Measurements from ENCODE around the gene ZC3H18. TPM values are rescaled to one million over a fixed set of nuclear protein-coding genes. Genes with fewer than 3 reads are reported as not detected.

The ZC3H18 gene
- total and polyA plus RNA-seq, 10 of the 15 experiments (the other 5 are each of a cell fraction or from before 2014, with no cell fraction given): 1.0 to 58.3 (median 22.4) TPM

DNA sequence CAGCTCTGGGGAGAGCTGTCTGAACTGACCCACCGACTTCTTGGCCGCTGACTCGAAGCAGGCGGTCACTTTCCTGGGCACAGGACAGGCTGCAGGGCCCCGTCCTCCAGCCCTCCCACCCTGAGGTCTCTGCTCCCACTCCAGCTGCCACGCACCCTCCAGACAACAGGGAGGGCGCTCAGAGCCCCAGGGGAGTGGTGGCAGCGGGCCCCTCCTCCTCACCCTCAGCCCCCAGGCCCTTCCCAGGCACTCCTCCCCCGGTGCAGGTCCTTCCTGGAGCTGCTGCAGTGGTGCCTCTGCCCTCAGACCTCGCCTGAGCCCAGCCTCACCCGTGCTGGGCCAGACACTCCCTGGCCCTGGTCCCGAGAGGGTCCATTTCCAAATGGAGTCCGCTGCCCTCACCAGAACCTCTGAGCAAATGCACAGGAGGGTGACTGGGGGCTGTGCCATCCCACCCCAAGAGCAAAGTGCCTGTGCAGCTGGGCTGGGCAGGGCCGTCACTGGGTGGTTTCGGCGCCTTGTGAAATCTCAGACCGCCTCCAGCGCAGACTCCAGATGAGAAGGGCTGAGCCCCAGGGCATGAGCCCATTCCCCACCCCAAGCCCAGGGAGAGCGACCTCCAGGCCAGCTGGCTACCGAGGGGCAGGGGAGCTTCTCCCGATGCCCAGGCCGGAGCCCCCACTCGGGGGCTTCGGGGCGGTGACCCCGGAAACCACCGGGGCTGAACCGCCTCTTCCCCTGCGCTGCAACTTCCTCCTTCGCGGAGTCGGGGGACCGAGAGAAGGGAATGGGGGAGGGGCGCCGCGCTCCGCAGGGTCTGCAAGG, 79.9 kb downstream of the ZC3H18 start (continued):
- no peak for TF ChIP-seq EZH2 (IDR thresholded peaks at IDR 0.05; ENCODE audit: borderline replicate concordance, control insufficient read depth, low read depth, low read length)
- TF ChIP-seq CREM (IDR thresholded peaks at IDR 0.05; ENCODE audit: low read depth): no peak; the same call in 1 of the 2 replicates
- no peak for TF ChIP-seq FOXK2 (IDR thresholded peaks at IDR 0.05)
- peak; percentile 64 for TF ChIP-seq NR2C1 (IDR thresholded peaks at IDR 0.05)
- TF ChIP-seq LARP7 (IDR thresholded peaks at IDR 0.05): peak; percentile 16; the same call in 1 of the 2 replicates
- TF ChIP-seq CREB1 (IDR thresholded peaks at IDR 0.05; ENCODE audit: low read depth): peak; percentile 12; the same call in 1 of the 2 replicates
- TF ChIP-seq EGR1 (IDR thresholded peaks at IDR 0.05; ENCODE audit: borderline replicate concordance in 1 of 2, low read depth in 2 of 2, low read length in 2 of 2): 0 out of 3 replicates have a peak, but pooled peaks of 1 of the 2 experiments have one; percentile 3
- peak; percentile 91 for TF ChIP-seq PAX5 (IDR thresholded peaks at IDR 0.05; ENCODE audit: borderline replicate concordance, low read depth, low read length)
- no peak for TF ChIP-seq ESRRA (IDR thresholded peaks at IDR 0.05; ENCODE audit: low read length)
- TF ChIP-seq NR2C2 (IDR thresholded peaks at IDR 0.05; ENCODE audit: borderline replicate concordance, control insufficient read depth, insufficient read length, low read depth): no peak
- TF ChIP-seq MTA2 (IDR thresholded peaks at IDR 0.05; ENCODE audit: low read depth): peak; percentile 29; the same call in 1 of the 2 replicates
- TF ChIP-seq, protein P1, sequence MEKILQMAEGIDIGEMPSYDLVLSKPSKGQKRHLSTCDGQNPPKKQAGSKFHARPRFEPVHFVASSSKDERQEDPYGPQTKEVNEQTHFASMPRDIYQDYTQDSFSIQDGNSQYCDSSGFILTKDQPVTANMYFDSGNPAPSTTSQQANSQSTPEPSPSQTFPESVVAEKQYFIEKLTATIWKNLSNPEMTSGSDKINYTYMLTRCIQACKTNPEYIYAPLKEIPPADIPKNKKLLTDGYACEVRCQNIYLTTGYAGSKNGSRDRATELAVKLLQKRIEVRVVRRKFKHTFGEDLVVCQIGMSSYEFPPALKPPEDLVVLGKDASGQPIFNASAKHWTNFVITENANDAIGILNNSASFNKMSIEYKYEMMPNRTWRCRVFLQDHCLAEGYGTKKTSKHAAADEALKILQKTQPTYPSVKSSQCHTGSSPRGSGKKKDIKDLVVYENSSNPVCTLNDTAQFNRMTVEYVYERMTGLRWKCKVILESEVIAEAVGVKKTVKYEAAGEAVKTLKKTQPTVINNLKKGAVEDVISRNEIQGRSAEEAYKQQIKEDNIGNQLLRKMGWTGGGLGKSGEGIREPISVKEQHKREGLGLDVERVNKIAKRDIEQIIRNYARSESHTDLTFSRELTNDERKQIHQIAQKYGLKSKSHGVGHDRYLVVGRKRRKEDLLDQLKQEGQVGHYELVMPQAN (conservative IDR thresholded peaks at IDR 0.05): peak; percentile 59; the same call in 1 of the 2 replicates
- TF ChIP-seq SPI1 (IDR thresholded peaks at IDR 0.05; ENCODE audit: borderline replicate concordance, insufficient read depth, low read depth, low read length): peak; percentile 53
- peak; percentile 18; the same call in 1 of the 2 replicates for TF ChIP-seq EED (IDR thresholded peaks at IDR 0.05; ENCODE audit: low read depth)
- TF ChIP-seq MEF2B (IDR thresholded peaks at IDR 0.05; ENCODE audit: partially characterized antibody, poor library complexity, severe bottlenecking): peak; percentile 49
- TF ChIP-seq TCF12 (IDR thresholded peaks at IDR 0.05; ENCODE audit: low read depth, low read length): no peak; the same call in 1 of the 2 replicates
- TF ChIP-seq ZNF217 (IDR thresholded peaks at IDR 0.05): no peak
- TF ChIP-seq STAT1 (conservative IDR thresholded peaks at IDR 0.05): no peak
- TF ChIP-seq GATAD2B (conservative IDR thresholded peaks at IDR 0.05; ENCODE audit: low read depth): peak; percentile 94
- TF ChIP-seq, protein P2, sequence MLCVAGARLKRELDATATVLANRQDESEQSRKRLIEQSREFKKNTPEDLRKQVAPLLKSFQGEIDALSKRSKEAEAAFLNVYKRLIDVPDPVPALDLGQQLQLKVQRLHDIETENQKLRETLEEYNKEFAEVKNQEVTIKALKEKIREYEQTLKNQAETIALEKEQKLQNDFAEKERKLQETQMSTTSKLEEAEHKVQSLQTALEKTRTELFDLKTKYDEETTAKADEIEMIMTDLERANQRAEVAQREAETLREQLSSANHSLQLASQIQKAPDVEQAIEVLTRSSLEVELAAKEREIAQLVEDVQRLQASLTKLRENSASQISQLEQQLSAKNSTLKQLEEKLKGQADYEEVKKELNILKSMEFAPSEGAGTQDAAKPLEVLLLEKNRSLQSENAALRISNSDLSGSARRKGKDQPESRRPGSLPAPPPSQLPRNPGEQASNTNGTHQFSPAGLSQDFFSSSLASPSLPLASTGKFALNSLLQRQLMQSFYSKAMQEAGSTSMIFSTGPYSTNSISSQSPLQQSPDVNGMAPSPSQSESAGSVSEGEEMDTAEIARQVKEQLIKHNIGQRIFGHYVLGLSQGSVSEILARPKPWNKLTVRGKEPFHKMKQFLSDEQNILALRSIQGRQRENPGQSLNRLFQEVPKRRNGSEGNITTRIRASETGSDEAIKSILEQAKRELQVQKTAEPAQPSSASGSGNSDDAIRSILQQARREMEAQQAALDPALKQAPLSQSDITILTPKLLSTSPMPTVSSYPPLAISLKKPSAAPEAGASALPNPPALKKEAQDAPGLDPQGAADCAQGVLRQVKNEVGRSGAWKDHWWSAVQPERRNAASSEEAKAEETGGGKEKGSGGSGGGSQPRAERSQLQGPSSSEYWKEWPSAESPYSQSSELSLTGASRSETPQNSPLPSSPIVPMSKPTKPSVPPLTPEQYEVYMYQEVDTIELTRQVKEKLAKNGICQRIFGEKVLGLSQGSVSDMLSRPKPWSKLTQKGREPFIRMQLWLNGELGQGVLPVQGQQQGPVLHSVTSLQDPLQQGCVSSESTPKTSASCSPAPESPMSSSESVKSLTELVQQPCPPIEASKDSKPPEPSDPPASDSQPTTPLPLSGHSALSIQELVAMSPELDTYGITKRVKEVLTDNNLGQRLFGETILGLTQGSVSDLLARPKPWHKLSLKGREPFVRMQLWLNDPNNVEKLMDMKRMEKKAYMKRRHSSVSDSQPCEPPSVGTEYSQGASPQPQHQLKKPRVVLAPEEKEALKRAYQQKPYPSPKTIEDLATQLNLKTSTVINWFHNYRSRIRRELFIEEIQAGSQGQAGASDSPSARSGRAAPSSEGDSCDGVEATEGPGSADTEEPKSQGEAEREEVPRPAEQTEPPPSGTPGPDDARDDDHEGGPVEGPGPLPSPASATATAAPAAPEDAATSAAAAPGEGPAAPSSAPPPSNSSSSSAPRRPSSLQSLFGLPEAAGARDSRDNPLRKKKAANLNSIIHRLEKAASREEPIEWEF (IDR thresholded peaks at IDR 0.05; ENCODE audit: insufficient replicate concordance, low read depth, low read length): no peak
- no peak for TF ChIP-seq JUND (IDR thresholded peaks at IDR 0.05; ENCODE audit: low read depth, low read length)
- no peak for TF ChIP-seq SIX5 (IDR thresholded peaks at IDR 0.05; ENCODE audit: low read depth, low read length, severe bottlenecking)
- no peak for TF ChIP-seq CHD2 (IDR thresholded peaks at IDR 0.05; ENCODE audit: borderline replicate concordance, low read depth, low read length)
- TF ChIP-seq IKZF1 (conservative IDR thresholded peaks at IDR 0.05): peak; percentile 29

Data from GM12878 (cell line).